IPS-18a (cell line): ENCODE measurements around the gene ANTKMT.

Experiments
- H3K27ac ChIP-seq: one replicate; pipeline ENCODE4 v1.5.1; 2013; ENCODE audit warnings: low read length
- H3K27me3 ChIP-seq: one replicate; pipeline ENCODE4 v1.6.1; 2013; ENCODE audit warnings: mild to moderate bottlenecking, low read length; ENCODE audit not compliant: control insufficient read depth, insufficient read depth
- H3K36me3 ChIP-seq: one replicate; pipeline ENCODE4 v1.6.1; 2013; ENCODE audit warnings: low read depth, low read length; ENCODE audit not compliant: control insufficient read depth
- H3K4me1 ChIP-seq: one replicate; pipeline ENCODE4 v1.6.1; 2013; ENCODE audit warnings: low read depth, low read length; ENCODE audit not compliant: control insufficient read depth
- H3K4me3 ChIP-seq: one replicate; pipeline ENCODE4 v1.5.1; 2013; ENCODE audit warnings: low read length
- H3K9ac ChIP-seq: one replicate; pipeline ENCODE4 v1.6.1; 2013; ENCODE audit warnings: mild to moderate bottlenecking, low read length, moderate library complexity
- H3K9me3 ChIP-seq: one replicate; pipeline ENCODE4 v1.6.1; 2013; ENCODE audit warnings: low read depth, low read length; ENCODE audit not compliant: control insufficient read depth

ANTKMT gene

GRCh38 chr16:761625-762513, 40.9 kb downstream of the ANTKMT start:
- no peak overlapping the region for H3K4me3 ChIP-seq
- no peaks in the 10 kb centered on the region for H3K27me3 ChIP-seq
- H3K36me3 ChIP-seq = no peaks in the 10 kb centered on the region
- no peak overlapping the region for H3K27ac ChIP-seq
- no peaks in the 10 kb centered on the region for H3K4me1 ChIP-seq
- no peak overlapping the region for H3K9ac ChIP-seq
- H3K9me3 ChIP-seq = no peaks in the 10 kb centered on the region

GRCh38 chr16:762595-763268, 41.8 kb downstream of the ANTKMT start:
- Histone ChIP-seq H3K4me3 (no peak overlapping the region), H3K9me3 (no peaks in the 10 kb centered on the region), H3K27me3 (no peaks in the 10 kb centered on the region), H3K27ac (no peak overlapping the region), H3K36me3 (no peaks in the 10 kb centered on the region), H3K4me1 (no peaks in the 10 kb centered on the region), H3K9ac (no peak overlapping the region)

GRCh38 chr16:763369-764183, 42.6 kb downstream of the ANTKMT start:
- no peak overlapping the region for H3K9ac ChIP-seq
- H3K9me3 ChIP-seq = no peaks in the 10 kb centered on the region
- no peaks in the 10 kb centered on the region for H3K27me3 ChIP-seq
- H3K4me1 ChIP-seq = no peaks in the 10 kb centered on the region
- H3K36me3 ChIP-seq = no peaks in the 10 kb centered on the region
- no peak overlapping the region for H3K27ac ChIP-seq
- no peak overlapping the region for H3K4me3 ChIP-seq

GRCh38 chr16:764184-764750, 43.3 kb downstream of the ANTKMT start:
- Histone ChIP-seq H3K27me3 (no peaks in the 10 kb centered on the region), H3K4me1 (no peaks in the 10 kb centered on the region), H3K9ac (no peak overlapping the region), H3K36me3 (no peaks in the 10 kb centered on the region), H3K4me3 (no peak overlapping the region), H3K27ac (no peak overlapping the region), H3K9me3 (no peaks in the 10 kb centered on the region)

GRCh38 chr16:764848-765487, 44.0 kb downstream of the ANTKMT start:
- H3K9ac ChIP-seq = no peak overlapping the region

GRCh38 chr16:765488-765865, 44.5 kb downstream of the ANTKMT start:
- H3K9ac ChIP-seq = no peak overlapping the region
- no peak overlapping the region for H3K27ac ChIP-seq
- H3K36me3 ChIP-seq = no peaks in the 10 kb centered on the region
- H3K4me3 ChIP-seq = no peak overlapping the region
- no peaks in the 10 kb centered on the region for H3K9me3 ChIP-seq
- no peaks in the 10 kb centered on the region for H3K27me3 ChIP-seq
- H3K4me1 ChIP-seq = no peaks in the 10 kb centered on the region

More at GRCh38 chr16:764848-765487, 44.0 kb downstream of the ANTKMT start:
- no peaks in the 10 kb centered on the region for H3K4me1 ChIP-seq
- no peak overlapping the region for H3K27ac ChIP-seq
- H3K27me3 ChIP-seq = no peaks in the 10 kb centered on the region
- H3K4me3 ChIP-seq = no peak overlapping the region
- no peaks in the 10 kb centered on the region for H3K9me3 ChIP-seq
- H3K36me3 ChIP-seq = no peaks in the 10 kb centered on the region

- H3K9me3 ChIP-seq = no peaks in the 10 kb centered on the region
- no peak overlapping the region for H3K4me3 ChIP-seq
- no peaks in the 10 kb centered on the region for H3K36me3 ChIP-seq
- H3K4me1 ChIP-seq = no peaks in the 10 kb centered on the region
- no peaks in the 10 kb centered on the region for H3K27me3 ChIP-seq
- H3K27ac ChIP-seq = no peak overlapping the region
- no peak overlapping the region for H3K9ac ChIP-seq
Measured at GRCh38 chr16:766008-766819, 45.3 kb downstream of the ANTKMT start.

- Histone ChIP-seq H3K27ac (no peak overlapping the region), H3K9ac (no peak overlapping the region), H3K27me3 (no peaks in the 10 kb centered on the region), H3K4me3 (no peak overlapping the region), H3K9me3 (no peaks in the 10 kb centered on the region), H3K4me1 (no peaks in the 10 kb centered on the region), H3K36me3 (no peaks in the 10 kb centered on the region)
Measured at GRCh38 chr16:766820-767640, 46.1 kb downstream of the ANTKMT start.

GRCh38 chr16:767743-768235, 46.8 kb downstream of the ANTKMT start:
- H3K4me3 ChIP-seq = no peak overlapping the region
- no peaks in the 10 kb centered on the region for H3K36me3 ChIP-seq
- no peaks in the 10 kb centered on the region for H3K4me1 ChIP-seq
- H3K27me3 ChIP-seq = no peaks in the 10 kb centered on the region
- no peak overlapping the region for H3K27ac ChIP-seq
- no peaks in the 10 kb centered on the region for H3K9me3 ChIP-seq
- H3K9ac ChIP-seq = no peak overlapping the region

- Histone ChIP-seq H3K4me3 (no peak overlapping the region), H3K27ac (no peak overlapping the region), H3K4me1 (no peaks in the 10 kb centered on the region), H3K36me3 (no peaks in the 10 kb centered on the region), H3K9me3 (no peaks in the 10 kb centered on the region), H3K27me3 (no peaks in the 10 kb centered on the region), H3K9ac (no peak overlapping the region)
Measured at GRCh38 chr16:768428-768827, 47.5 kb downstream of the ANTKMT start.
